ENCODE measurements around the gene FNBP1.
"Not testable (repeated sequence)": the region's sequence is repeated elsewhere in the genome, so short reads cannot be mapped to it uniquely, and the experiment has no call there.

Gene FNBP1

DNA sequence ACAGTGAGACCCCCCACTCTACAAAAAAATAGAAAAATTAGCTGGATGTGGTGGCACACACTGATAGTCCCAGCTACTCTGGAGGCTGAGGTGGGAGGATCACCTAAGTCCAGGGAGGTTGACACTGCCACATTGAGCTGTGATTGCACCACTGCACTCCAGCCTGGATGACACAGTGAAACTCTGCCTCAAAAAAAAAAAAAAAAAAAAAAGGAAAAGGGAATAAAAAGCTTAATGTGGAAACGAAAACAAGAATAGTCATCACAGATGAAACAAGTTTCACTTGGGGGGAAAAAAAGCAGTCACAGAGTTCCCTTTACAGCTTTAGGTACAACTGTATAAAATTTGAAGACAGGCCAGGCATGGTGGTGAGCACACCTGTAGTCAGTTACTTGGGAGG, 84.2 kb downstream of the FNBP1 start:
- TF ChIP-seq SUZ12 (IDR thresholded peaks at IDR 0.05; ENCODE audit: extremely low read depth, insufficient read depth, insufficient read length) (no peak), YY1 (IDR thresholded peaks at IDR 0.05; ENCODE audit: insufficient read depth, insufficient read length) (no peak), ZNF274 (IDR thresholded peaks at IDR 0.05; ENCODE audit: low read depth, low read length) (no peak)
- Histone ChIP-seq H3K4me3 (ENCODE audit: insufficient read length, low read depth) (no peak overlapping the region), H3K4me1 (ENCODE audit: insufficient read depth, insufficient read length) (peaks cover 5% of the 10 kb centered on the region), H3K9ac (ENCODE audit: insufficient read length, low read depth) (no peak overlapping the region), H3K36me3 (ENCODE audit: insufficient read depth, insufficient read length, low read length) (peaks cover 38% of the 10 kb centered on the region), H3K9me3 (ENCODE audit: insufficient read depth, low read length) (no peaks in the 10 kb centered on the region), H3K27me3 (ENCODE audit: insufficient read depth, insufficient read length) (no peaks in the 10 kb centered on the region)
- DNase-seq (ENCODE audit: low read depth, low spot score) = no peak

DNA sequence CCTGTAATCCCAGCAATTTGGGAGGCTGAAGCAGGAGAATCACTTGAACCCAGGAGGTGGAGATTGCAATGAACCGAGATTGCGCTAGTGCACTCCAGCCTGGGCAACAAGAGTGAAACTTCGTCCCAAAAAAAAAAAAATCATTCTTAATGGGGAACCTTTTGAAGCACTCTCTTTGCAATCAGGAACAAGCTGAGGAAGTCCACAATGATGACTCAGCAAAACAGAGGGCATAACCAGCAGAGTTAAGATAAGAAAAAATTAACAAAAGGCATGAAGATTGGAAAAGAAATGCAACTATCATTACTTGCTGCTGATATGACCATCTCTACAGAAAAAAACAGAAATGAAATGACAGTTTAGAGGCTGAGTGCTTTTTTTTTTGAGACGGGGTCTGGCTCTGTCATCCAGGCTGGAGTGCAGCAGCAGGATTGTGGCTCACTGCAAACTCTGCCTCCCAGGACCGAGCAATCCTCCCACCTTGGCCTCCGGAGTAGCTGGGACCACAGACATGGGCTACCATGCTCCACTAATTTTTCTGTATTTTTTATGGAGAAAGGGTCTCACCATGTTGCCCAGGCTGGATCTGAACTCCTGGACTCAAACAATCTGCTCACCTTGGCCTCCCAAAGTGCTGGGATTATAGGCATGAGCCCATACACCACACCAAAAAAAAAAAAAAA, 88.0 kb downstream of the FNBP1 start:
- Histone ChIP-seq H3K36me3 (ENCODE audit: insufficient read depth, insufficient read length, low read length) (peaks cover 45% of the 10 kb centered on the region), H3K4me3 (ENCODE audit: insufficient read length, low read depth) (no peak overlapping the region), H3K9me3 (ENCODE audit: insufficient read depth, low read length) (no peaks in the 10 kb centered on the region), H3K27me3 (ENCODE audit: insufficient read depth, insufficient read length) (no peaks in the 10 kb centered on the region), H3K9ac (ENCODE audit: insufficient read length, low read depth) (no peak overlapping the region), H3K4me1 (ENCODE audit: insufficient read depth, insufficient read length) (no peaks in the 10 kb centered on the region)
- DNase-seq (ENCODE audit: low read depth, low spot score) = no peak
- TF ChIP-seq SUZ12 (IDR thresholded peaks at IDR 0.05; ENCODE audit: extremely low read depth, insufficient read depth, insufficient read length) = no peak
- TF ChIP-seq YY1 (IDR thresholded peaks at IDR 0.05; ENCODE audit: insufficient read depth, insufficient read length) = no peak
- TF ChIP-seq ZNF274 (IDR thresholded peaks at IDR 0.05; ENCODE audit: low read depth, low read length) = no peak

- Histone ChIP-seq H3K4me3 (ENCODE audit: insufficient read length, low read depth) (no peak overlapping the region), H3K9me3 (ENCODE audit: insufficient read depth, low read length) (no peaks in the 10 kb centered on the region), H3K27me3 (ENCODE audit: insufficient read depth, insufficient read length) (no peaks in the 10 kb centered on the region), H3K9ac (ENCODE audit: insufficient read length, low read depth) (no peak overlapping the region), H3K4me1 (ENCODE audit: insufficient read depth, insufficient read length) (no peaks in the 10 kb centered on the region), H3K36me3 (ENCODE audit: insufficient read depth, insufficient read length, low read length) (peaks cover 47% of the 10 kb centered on the region)
- TF ChIP-seq SUZ12 (IDR thresholded peaks at IDR 0.05; ENCODE audit: extremely low read depth, insufficient read depth, insufficient read length) (no peak), YY1 (IDR thresholded peaks at IDR 0.05; ENCODE audit: insufficient read depth, insufficient read length) (no peak), ZNF274 (IDR thresholded peaks at IDR 0.05; ENCODE audit: low read depth, low read length) (no peak)
- no peak for DNase-seq (ENCODE audit: low read depth, low spot score)
These were observed 89.3 kb downstream of the FNBP1 start for GRCh38 chr9:129953736-129954135.

GRCh38 chr9:129952337-129952736, 90.7 kb downstream of the FNBP1 start:
- H3K4me3 ChIP-seq (ENCODE audit: insufficient read length, low read depth) = no peak overlapping the region
- TF ChIP-seq YY1 (IDR thresholded peaks at IDR 0.05; ENCODE audit: insufficient read depth, insufficient read length) = no peak
- no peak for TF ChIP-seq SUZ12 (IDR thresholded peaks at IDR 0.05; ENCODE audit: extremely low read depth, insufficient read depth, insufficient read length)
- no peak for TF ChIP-seq ZNF274 (IDR thresholded peaks at IDR 0.05; ENCODE audit: low read depth, low read length)
- no peaks in the 10 kb centered on the region for H3K27me3 ChIP-seq (ENCODE audit: insufficient read depth, insufficient read length)
- H3K9ac ChIP-seq (ENCODE audit: insufficient read length, low read depth) = no peak overlapping the region
- H3K9me3 ChIP-seq (ENCODE audit: insufficient read depth, low read length) = no peaks in the 10 kb centered on the region
- peaks cover 34% of the 10 kb centered on the region for H3K36me3 ChIP-seq (ENCODE audit: insufficient read depth, insufficient read length, low read length)
- DNase-seq (ENCODE audit: low read depth, low spot score) = no peak
- no peaks in the 10 kb centered on the region for H3K4me1 ChIP-seq (ENCODE audit: insufficient read depth, insufficient read length)

DNA sequence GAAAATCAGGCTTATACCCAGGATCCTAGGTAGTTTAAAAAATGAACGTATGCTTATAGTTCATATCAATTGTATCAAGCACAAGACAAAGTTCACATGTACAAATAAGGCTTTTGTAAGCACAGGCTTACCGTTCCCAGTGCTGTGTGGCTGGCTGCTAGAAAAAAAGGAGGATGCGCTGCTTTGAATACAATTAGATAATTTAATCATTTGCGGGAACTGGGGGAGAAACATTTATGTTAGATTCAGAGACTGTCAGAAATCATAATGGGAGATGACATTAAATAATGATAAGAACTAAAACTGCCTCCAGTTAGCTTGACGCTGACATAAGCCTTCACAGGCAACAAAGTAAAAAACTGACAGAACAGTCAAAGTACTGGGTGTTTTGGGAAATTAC, 93.2 kb downstream of the FNBP1 start:
- H3K27me3 ChIP-seq (ENCODE audit: insufficient read depth, insufficient read length) = no peaks in the 10 kb centered on the region
- TF ChIP-seq SUZ12 (IDR thresholded peaks at IDR 0.05; ENCODE audit: extremely low read depth, insufficient read depth, insufficient read length) = no peak
- no peak for TF ChIP-seq ZNF274 (IDR thresholded peaks at IDR 0.05; ENCODE audit: low read depth, low read length)
- no peak for TF ChIP-seq YY1 (IDR thresholded peaks at IDR 0.05; ENCODE audit: insufficient read depth, insufficient read length)
- no peaks in the 10 kb centered on the region for H3K4me1 ChIP-seq (ENCODE audit: insufficient read depth, insufficient read length)
- no peak for DNase-seq (ENCODE audit: low read depth, low spot score)
- no peak overlapping the region for H3K4me3 ChIP-seq (ENCODE audit: insufficient read length, low read depth)
- no peak overlapping the region for H3K9ac ChIP-seq (ENCODE audit: insufficient read length, low read depth)
- H3K9me3 ChIP-seq (ENCODE audit: insufficient read depth, low read length) = no peaks in the 10 kb centered on the region
- peaks cover 14% of the 10 kb centered on the region for H3K36me3 ChIP-seq (ENCODE audit: insufficient read depth, insufficient read length, low read length)

DNA sequence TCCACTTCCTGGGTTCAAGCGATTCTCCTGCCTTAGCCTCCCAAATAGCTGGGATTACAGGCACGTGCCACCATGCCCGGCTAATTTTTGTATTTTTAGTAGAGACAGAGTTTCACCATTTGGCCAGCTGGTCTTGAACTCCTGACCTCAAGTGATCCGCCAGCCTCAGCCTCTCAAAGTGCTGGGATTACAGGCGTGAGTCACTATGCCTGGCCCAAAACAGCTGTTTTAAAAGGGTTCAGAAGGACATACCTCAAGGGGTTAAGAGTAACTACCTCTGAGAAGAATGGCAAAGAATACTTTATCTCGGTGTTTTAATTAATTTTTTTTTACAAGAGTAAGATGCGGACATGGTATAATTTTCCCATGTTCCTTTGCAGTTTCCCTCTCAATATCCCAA, 94.4 kb downstream of the FNBP1 start:
- H3K9ac ChIP-seq (ENCODE audit: insufficient read length, low read depth); H3K9me3 ChIP-seq (ENCODE audit: insufficient read depth, low read length); DNase-seq (ENCODE audit: low read depth, low spot score); H3K27me3 ChIP-seq (ENCODE audit: insufficient read depth, insufficient read length); H3K4me3 ChIP-seq (ENCODE audit: insufficient read length, low read depth); H3K4me1 ChIP-seq (ENCODE audit: insufficient read depth, insufficient read length): not testable (repeated sequence)
- peaks cover 14% of the 10 kb centered on the region for H3K36me3 ChIP-seq (ENCODE audit: insufficient read depth, insufficient read length, low read length)

GRCh38 chr9:129946246-129946995, 96.6 kb downstream of the FNBP1 start:
- peaks cover 17% of the 10 kb centered on the region for H3K9me3 ChIP-seq (ENCODE audit: insufficient read depth, low read length)
- no peak overlapping the region for H3K9ac ChIP-seq (ENCODE audit: insufficient read length, low read depth)
- TF ChIP-seq YY1 (IDR thresholded peaks at IDR 0.05; ENCODE audit: insufficient read depth, insufficient read length) (no peak), ZNF274 (IDR thresholded peaks at IDR 0.05; ENCODE audit: low read depth, low read length) (no peak), SUZ12 (IDR thresholded peaks at IDR 0.05; ENCODE audit: extremely low read depth, insufficient read depth, insufficient read length) (no peak)
- H3K36me3 ChIP-seq (ENCODE audit: insufficient read depth, insufficient read length, low read length) = peaks cover 7% of the 10 kb centered on the region
- H3K4me3 ChIP-seq (ENCODE audit: insufficient read length, low read depth) = no peak overlapping the region
- no peak for DNase-seq (ENCODE audit: low read depth, low spot score)
- no peaks in the 10 kb centered on the region for H3K4me1 ChIP-seq (ENCODE audit: insufficient read depth, insufficient read length)
- no peaks in the 10 kb centered on the region for H3K27me3 ChIP-seq (ENCODE audit: insufficient read depth, insufficient read length)
